Tibial nerve (tissue), 4 donors: Measurements from ENCODE around the gene OVOL3.

ENCODE experiments used
- EP300 ChIP-seq, 2 donors: sonication (generic); formaldehyde crosslinking; IDR thresholded peaks; one replicate each; pipeline ENCODE4 v1.6.1; 2017; ENCODE audit warnings: antibody characterized with exemption in 2 of 2, mild to moderate bottlenecking in 1 of 2
- POLR2A ChIP-seq, 2 donors: fragments of 450-650 bp; IDR thresholded peaks; one replicate each; pipeline ENCODE4 v1.6.1; 2017; ENCODE audit warnings: antibody characterized with exemption in 2 of 2, mild to moderate bottlenecking in 2 of 2, moderate library complexity in 2 of 2
- TF ChIP-seq, protein P1 (sequence below), 5 experiments: fragments of 200-600 bp in 3 of 5; fragments of 450-650 bp in 2 of 5; sonication (generic) in 3 of 5; IDR thresholded peaks; one replicate each; pipeline ENCODE4 v1.5.1; 2016 to 2019; ENCODE audit warnings: antibody characterized with exemption in 5 of 5, mild to moderate bottlenecking in 3 of 5, moderate library complexity in 2 of 5

DNA sequence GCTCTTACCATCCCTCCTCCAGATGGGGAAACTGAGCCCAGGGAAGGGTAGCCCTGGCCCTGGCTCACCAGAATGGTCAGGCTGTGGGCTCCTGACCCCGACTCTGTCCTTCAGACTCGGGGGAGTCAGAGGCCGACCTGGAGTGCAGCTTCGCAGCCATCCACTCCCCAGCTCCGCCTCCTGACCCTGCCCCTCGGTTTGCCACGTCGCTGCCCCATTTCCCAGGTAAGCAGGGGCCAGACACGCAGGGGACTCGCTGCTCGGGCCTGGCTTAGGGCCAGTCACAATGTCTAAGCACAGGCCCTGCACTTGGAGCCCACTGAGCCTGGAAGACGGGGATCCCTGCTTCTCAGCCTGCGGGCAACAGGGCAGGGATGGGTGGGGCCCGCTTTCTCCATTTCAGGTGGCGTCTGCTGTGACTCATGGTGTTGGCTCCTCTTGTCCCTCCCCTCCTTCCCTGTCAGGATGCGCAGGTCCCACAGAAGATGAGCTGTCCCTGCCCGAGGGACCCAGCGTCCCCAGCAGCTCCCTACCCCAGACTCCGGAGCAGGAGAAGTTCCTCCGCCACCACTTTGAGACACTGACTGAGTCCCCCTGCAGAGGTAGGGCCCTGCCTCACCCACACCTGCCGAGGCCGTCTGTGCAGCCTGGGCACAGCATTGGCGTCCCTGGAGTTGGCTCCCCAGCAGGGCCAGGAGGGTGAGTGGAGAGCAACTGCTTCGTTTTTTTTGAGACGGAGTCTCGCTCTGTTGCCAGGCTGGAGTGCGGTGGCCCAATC lies 9.2 kb upstream of the OVOL3 start:
- TF ChIP-seq, protein P1, sequence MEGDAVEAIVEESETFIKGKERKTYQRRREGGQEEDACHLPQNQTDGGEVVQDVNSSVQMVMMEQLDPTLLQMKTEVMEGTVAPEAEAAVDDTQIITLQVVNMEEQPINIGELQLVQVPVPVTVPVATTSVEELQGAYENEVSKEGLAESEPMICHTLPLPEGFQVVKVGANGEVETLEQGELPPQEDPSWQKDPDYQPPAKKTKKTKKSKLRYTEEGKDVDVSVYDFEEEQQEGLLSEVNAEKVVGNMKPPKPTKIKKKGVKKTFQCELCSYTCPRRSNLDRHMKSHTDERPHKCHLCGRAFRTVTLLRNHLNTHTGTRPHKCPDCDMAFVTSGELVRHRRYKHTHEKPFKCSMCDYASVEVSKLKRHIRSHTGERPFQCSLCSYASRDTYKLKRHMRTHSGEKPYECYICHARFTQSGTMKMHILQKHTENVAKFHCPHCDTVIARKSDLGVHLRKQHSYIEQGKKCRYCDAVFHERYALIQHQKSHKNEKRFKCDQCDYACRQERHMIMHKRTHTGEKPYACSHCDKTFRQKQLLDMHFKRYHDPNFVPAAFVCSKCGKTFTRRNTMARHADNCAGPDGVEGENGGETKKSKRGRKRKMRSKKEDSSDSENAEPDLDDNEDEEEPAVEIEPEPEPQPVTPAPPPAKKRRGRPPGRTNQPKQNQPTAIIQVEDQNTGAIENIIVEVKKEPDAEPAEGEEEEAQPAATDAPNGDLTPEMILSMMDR (IDR thresholded peaks at IDR 0.05): no peak
- TF ChIP-seq EP300 (IDR thresholded peaks at IDR 0.05) (no peak), POLR2A (IDR thresholded peaks at IDR 0.05) (no peak)
